Measurements from ENCODE around the gene DPP7. TPM values are rescaled to one million over a fixed set of nuclear protein-coding genes. Genes with fewer than 3 reads are reported as not detected.

Gene DPP7
- 239 TPM for polyA plus RNA-seq (2012; ENCODE audit: insufficient read depth, insufficient read length)

DNA sequence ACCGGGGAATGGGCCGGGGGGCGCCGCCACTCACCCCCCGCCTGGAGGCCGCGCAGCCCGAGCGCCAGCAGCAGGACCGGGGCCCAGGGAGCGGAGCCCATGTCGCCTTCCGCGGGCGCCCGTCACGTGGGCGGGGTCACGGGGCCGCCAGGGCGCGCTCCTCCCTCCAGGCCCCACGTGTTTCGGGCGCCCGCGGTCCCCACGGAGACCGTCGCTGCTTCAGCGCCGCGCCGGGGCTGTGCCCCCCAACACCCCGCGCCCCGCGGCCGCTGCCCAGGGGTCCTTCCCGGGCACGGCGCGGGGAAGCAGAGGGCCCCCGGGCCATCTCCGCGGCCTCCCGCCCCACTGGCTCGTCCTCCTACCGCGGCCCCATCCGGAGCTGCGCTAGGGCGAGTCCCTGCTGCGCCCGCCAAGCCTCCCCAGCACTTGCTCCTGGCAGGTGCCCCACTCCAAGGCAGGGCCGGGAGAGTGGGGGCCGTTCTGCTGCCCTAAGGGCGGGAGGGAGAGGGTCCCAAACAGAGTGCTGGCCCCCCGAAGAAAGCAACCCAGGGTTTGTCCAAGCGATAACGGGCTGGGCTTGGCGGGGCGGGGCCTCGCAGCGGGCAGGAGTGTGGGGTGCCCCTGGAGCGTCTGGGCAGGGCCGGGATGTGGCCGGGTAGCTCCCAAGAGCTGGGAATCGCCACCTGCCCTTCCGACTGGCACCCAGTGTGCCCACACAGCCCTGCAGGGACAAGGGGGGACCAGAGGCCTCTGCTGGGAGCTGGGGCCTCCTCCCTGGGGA is at the start of gene DPP7:
Gene DPP7, minus strand, starts transcription at position 121 of the 781 bp plus-strand sequence. Its CDS starts 20 bp downstream, at position 101.
- peak; percentile 41 for DNase-seq (ENCODE audit: low read depth, low spot score)
- H3K4me3 ChIP-seq (ENCODE audit: low read length), result peak within 1 kb of the TSS; percentile 57

DNA sequence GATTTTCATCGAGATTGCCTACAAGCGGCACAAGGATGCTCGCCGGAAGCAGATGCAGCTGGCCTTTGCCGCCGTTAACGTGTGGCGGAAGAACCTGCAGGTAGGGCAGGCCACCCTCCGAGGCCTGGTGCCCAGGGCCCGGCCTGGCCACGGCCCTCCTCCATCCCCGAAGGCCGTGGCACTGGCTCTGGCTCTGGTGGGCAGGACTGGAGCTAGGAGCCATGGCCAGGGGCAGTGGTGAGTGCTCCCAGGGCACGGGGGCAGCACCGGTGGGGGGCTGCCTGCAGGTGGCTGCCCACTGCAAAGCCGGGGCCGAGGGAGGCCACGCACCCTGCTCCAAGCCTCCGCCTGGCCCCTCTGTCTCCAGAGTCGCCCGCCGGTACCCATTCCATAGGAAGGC is 49.3 kb upstream of the DPP7 start:
- H3K4me3 ChIP-seq (ENCODE audit: low read length), result no peak overlapping the region
- DNase-seq (ENCODE audit: low read depth, low spot score), result no peak

DNA sequence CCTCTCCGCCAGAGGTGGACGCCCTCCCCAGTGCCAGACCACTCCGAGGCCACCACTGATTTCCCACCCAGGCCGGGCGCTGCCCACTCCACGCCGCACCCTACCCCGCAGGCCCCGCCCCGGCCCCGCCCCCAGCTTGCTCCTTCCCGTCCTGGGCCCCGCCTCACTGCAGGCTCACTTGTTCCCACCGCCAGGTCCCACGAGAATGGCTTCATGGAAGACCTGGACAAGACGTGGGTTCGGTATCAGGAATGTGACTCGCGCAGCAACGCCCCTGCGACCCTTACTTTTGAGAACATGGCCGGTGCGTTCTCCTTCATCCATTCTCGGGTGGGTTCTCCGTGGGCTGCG is 48.8 kb upstream of the DPP7 start:
- no peak for DNase-seq (ENCODE audit: low read depth, low spot score)
- no peak overlapping the region for H3K4me3 ChIP-seq (ENCODE audit: low read length)

DNA sequence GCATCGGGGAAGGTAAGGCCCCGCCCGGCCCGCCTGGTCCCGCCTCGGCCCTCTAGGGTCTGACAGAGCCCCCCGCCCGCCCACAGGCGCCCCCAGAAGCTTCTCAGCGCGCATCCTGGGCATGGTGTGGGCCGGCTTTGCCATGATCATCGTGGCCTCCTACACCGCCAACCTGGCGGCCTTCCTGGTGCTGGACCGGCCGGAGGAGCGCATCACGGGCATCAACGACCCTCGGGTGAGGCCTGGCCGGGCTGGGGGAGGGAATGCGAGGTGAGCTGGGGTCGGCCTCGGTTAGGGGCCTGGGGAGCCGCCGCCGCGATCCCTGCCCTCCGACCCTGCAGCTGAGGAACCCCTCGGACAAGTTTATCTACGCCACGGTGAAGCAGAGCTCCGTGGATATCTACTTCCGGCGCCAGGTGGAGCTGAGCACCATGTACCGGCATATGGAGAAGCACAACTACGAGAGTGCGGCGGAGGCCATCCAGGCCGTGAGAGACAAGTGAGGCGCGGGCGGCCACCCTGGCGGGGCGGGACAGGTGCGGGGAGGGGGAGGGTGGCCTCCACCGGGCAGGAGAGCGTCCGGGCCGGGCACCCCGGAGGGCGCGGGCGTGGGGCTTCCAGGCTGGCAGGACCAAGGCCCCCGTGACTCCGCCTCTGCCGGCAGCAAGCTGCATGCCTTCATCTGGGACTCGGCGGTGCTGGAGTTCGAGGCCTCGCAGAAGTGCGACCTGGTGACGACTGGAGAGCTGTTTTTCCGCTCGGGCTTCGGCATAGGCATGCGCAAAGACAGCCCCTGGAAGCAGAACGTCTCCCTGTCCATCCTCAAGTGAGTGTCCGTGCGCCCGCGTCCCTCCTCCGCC is 48.2 kb upstream of the DPP7 start:
- H3K4me3 ChIP-seq (ENCODE audit: low read length), result no peak overlapping the region
- no peak for DNase-seq (ENCODE audit: low read depth, low spot score)

DNA sequence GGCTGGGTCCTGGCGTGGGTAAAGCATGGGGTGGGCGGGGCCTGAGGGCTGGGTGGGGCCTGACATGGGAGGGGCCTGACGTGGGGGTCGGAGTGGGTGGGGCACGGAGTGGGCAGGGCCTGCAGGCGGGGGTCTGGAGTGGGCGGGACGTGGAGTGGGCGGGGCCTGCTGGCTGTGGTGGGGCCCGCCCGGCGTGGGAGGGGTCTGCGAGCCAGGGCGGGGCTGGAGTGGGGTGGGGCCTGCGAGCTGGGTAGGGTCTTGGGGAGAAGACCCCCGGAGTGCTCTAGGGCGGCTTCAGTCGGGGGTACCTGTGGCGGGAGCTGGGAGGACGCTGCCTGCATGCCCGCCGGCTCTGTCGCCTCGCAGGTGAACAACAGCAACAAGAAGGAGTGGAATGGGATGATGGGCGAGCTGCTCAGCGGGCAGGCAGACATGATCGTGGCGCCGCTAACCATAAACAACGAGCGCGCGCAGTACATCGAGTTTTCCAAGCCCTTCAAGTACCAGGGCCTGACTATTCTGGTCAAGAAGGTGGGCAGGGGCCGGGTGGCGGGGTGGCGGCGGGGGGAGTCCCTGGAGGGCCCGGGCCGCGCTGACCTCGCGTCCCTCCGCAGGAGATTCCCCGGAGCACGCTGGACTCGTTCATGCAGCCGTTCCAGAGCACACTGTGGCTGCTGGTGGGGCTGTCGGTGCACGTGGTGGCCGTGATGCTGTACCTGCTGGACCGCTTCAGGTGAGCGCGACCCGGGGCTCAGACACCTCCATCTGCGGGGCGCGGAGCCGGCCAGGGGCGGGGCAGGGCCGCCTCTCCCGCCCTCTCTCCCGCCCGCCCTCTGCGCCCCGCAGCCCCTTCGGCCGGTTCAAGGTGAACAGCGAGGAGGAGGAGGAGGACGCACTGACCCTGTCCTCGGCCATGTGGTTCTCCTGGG is 47.3 kb upstream of the DPP7 start:
- H3K4me3 ChIP-seq (ENCODE audit: low read length), result no peak overlapping the region
- no peak for DNase-seq (ENCODE audit: low read depth, low spot score)

DNA sequence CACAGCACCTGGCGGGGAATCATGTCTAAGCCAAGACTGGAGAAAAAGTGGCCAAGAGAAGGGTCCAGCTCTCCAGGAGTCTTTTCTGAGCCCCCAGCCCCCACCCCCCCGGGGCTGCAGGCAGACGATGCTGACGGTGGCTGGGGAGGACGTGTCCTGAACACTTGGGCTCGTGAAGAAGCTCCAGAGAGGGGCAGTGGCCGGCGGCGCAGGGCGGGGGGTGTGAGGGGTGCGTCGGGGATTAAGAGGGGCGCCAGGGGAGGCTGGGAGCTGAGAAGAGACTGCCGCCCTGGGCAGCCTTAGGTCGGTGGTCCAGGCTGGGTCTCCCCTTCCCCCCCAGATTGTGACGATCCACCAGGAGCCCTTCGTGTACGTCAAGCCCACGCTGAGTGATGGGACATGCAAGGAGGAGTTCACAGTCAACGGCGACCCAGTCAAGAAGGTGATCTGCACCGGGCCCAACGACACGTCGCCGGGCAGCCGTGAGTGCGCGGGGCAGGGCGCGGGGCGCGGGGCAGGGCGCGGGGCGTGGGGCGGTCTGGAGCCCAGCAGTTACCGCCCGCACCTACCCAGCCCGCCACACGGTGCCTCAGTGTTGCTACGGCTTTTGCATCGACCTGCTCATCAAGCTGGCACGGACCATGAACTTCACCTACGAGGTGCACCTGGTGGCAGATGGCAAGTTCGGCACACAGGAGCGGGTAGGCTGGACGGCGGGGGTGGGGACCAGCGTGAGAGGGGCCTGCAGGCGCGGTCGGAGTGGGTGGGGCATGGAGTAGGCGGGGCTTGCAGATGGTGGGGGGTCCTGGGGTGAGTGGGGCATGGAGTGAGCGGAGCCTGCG is 46.4 kb upstream of the DPP7 start:
- DNase-seq (ENCODE audit: low read depth, low spot score), result no peak
- no peak overlapping the region for H3K4me3 ChIP-seq (ENCODE audit: low read length)

DNA sequence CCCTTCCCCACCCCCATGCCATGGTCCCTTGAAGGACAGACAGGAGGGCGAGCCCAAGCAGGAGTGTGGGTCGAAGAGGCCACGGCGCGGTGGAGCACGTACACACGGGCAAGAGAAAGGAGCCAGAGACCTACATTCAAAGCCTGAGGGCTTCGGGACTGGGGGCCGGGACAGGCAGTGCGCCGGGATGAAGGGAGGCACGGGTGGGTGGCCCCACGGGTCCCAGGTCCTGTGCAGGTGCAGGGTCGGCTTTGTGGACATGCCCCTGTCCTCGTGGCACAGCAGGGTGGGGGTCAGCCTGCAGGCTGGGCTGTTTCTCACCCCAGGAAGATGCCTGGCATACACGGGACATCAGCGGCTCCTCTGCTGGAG is 45.5 kb upstream of the DPP7 start:
- no peak for DNase-seq (ENCODE audit: low read depth, low spot score)
- no peak overlapping the region for H3K4me3 ChIP-seq (ENCODE audit: low read length)

DNA sequence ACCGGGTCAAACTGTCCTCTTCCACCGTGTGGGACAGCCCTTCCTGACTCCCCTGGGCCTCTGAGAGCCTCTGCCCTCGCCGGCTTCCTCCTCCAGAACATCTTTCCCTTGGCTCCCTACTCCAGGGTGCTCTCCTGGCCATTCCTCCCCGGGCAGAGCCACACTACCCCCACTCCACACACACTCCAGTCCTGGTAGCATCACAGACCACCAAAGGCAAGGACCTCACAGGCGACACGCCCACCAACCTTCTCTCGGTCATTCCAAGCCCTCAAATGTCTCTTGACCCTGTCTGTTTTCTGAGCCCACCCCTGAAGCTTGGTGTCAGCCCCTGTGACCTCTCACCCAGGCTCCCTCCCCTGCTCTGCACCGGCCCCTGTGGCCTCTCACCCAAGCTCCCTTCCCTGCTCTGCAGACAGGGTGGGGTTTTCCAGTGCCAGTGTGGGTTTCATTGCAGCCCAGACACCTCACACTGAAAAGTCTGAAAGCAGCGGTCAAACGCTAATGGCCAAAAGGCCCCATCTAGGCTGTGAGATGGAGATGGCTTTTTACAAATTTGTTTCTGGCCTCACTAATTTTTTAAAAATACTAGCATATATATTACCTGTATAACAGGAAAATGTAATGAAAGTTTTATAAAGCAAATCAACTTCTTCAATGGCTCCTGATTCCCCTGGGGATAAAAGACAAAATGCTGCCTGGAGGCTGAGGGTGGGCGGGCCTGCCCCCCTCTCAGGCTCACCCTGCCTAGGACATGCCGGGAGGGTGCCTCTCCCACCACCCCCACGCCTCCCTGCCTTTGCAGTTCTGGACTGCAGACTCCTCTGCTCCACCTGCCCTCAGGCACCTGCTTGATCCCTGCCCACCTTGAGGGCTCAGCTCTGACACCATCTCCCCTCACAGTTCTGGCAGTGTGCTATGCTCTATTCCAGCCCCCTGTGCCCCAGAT is 44.8 kb upstream of the DPP7 start:
- no peak overlapping the region for H3K4me3 ChIP-seq (ENCODE audit: low read length)
- no peak for DNase-seq (ENCODE audit: low read depth, low spot score)

DNA sequence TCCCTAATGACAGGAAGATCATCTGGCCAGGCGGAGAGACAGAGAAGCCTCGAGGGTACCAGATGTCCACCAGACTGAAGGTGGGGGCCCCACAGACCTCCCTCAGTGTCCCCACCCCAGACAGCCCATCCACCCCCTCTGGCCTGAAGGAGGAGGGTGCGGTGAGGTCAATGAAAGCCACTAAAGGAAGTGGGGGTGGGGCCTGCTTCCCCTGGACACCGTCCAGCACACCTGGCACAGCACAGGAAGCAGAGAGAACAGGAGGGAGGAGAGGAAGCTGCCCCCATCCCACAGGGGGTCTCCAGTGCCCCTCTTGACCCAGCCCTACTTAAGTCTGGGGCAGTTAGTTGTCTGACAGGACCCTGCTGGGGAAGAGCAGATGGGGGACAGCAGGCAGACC is 44.1 kb upstream of the DPP7 start:
- no peak for DNase-seq (ENCODE audit: low read depth, low spot score)

DNA sequence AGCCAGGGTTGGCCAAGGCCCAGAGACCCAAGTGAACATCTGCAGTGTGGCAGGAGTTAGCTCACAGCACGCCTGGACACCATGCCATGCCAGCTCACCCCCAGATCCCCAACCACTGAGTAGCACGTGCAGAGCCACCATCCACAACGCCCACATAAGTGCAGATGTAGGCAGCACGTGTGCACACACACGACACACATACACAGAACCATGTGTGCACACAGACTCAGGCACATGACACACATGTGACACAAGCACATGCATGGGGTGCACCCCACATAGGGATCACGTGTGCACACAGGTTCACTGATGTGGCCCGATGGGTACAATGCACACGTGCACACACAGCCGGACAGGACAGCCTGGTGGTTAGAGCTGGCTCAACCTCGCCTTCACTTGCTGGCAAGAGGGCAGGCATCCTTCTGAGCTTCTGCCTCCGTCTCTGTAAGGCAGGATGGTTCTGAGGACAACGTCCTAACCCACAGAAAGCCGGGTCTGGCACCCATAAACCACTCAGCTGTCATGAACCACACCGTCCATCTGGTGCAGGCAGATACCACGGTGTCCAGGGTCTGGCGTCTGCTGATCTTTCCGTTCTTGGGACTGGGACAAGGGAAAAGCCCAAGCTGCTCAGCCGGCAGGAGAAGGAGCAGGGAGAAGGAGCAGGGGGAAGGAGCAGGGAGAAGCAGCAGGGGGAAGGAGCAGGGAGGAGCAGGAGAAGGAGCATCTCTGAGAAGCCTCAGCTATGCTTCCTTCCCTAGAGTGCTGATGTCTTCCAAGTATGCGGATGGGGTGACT is 43.3 kb upstream of the DPP7 start:
- H3K4me3 ChIP-seq (ENCODE audit: low read length), result no peak overlapping the region
- no peak for DNase-seq (ENCODE audit: low read depth, low spot score)

More for the DNA sequence above, 44.1 kb upstream of the DPP7 start:
- H3K4me3 ChIP-seq (ENCODE audit: low read length), result no peak overlapping the region

DNA sequence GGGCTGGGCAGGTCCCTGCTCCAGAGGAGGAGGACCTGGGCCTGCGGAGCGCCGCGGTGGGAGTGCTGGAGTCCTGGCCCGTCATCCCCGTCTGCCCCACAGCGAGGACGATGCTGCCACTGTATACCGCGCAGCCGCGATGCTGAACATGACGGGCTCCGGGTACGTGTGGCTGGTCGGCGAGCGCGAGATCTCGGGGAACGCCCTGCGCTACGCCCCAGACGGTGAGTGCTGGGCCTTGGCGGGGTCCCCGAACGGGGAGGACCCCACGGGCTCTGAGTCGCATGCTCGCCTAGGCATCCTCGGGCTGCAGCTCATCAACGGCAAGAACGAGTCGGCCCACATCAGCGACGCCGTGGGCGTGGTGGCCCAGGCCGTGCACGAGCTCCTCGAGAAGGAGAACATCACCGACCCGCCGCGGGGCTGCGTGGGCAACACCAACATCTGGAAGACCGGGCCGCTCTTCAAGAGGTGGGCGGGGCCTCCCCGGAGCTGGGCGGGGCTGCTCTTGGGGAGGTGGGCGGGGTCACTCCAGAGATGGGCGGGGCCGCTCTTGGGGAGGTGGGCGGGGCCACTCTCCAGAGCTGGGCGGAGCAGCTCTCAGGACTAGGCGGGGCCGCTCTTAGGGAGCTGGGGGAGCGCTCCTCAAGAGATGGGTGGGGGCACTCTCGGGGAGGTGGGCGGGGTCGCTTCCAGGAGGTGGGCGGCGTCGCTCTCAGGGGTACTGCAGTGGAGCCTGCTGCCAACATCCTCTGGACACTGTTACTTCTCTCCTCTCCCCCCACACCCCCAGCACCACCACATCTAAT is 42.2 kb upstream of the DPP7 start:
- no peak overlapping the region for H3K4me3 ChIP-seq (ENCODE audit: low read length)
- DNase-seq (ENCODE audit: low read depth, low spot score), result peak; percentile 39

DNA sequence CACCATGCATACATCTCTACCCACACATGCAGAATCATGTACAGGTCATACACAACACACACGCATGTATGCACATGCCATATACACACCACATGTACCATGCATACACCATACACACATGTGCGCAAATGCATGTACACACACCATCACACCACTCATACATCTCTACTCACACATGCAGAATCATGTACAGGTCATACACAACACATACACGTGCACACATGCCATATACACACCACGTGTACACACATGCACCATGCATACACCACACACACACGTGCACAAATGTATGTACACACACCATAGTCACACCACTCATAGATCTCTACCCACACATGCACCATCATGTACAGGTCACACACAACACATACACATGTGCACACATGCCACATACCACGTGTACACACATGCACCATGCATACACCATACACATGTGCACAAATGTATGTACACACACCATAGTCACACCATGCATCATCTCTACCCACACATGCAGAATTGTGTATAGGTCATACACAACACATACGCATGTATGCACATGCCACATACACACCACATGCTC is 38.4 kb upstream of the DPP7 start:
- no peak overlapping the region for H3K4me3 ChIP-seq (ENCODE audit: low read length)
- DNase-seq (ENCODE audit: low read depth, low spot score), result no peak

DNA sequence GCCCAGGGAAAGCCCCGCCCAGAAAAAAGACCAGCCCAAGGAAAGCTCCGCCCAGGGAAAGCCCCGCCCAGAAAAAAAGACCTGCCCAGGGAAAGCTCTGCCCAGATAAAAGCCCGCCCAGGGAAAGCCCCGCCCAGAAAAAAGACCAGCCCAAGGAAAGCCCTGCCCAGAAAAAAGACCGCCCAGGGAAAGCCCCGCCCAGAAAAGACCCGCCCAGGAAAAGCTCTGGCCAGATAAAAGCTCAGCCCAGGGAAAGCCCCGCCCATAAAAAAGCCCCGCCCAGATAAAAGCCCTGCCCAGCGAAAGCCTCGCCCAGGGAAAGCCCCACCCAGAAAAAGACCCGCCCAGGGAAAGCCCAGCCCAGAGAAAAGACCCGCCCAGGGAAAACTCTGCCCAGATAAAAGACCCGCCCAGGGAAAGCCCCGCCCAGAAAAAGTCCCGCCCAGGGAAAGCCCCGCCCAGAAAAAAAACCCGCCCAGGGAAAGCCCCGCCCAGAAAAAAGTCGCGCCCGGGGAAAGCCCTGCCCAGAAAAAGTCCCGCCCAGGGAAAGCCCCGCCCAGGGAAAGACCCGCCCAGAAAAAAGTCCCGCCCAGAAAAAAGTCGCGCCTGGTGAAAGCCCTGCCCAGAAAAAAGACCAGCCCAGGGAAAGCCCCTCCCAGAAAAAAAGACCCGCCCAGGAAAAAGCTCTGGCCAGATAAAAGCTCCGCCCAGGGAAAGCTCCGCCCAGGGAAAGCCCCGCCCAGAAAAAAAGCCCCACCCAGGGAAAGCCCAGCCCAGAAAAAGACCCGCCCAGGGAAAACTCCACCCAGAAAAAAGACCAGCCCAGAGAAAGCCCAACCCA is 36.3 kb upstream of the DPP7 start:
- H3K4me3 ChIP-seq (ENCODE audit: low read length), result no peak overlapping the region
- peak; percentile 70 for DNase-seq (ENCODE audit: low read depth, low spot score)

DNA sequence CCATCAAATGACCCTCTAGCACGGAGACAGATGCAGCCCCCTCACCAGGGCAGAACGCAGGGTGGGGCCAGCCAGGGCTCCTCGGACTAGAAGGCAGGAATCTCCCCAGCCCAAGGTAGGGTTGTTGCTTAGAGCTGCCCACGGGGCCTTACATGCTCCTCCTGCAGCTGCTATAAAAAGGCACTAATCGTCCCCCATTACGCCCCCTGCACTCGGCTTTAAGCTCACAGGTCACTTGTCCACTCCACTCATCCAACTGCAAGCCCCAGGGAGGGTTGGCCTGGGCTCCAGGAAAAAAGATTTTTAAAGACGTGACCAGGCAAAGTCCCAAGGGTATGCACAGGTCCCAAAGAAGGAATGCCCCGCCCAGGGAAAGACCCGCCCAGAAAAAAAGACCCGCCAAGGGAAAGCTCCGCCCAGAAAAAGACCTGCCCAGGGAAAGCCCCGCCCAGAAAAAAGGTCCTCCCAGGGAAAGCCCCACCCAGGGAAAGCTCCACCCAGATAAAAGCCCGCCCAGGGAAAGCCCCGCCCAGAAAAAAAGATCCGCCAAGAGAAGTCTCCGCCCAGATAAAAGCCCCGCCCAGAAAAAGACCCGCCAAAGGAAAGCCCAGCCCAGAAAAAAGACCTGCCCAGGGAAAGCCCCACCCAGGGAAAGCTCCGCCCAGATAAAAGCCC is 35.5 kb upstream of the DPP7 start:
- H3K4me3 ChIP-seq (ENCODE audit: low read length), result no peak overlapping the region
- DNase-seq (ENCODE audit: low read depth, low spot score), result peak; percentile 48

Data from Jurkat, Clone E6-1 (cell line).